IMR-90 (cell line): Measurements from ENCODE around the gene SLC16A4. TPM values are rescaled to one million over a fixed set of nuclear protein-coding genes. Genes with fewer than 3 reads are reported as not detected.

Experiments
- ATAC-seq: fragments of 200-7000 bp; cut with Tn5 transposase; 2 replicates; pipeline ENCODE4 v1.9.1; 2020; ENCODE audit warnings: low read depth, mild to moderate bottlenecking, moderate library complexity
- BruUV-seq: library from RNA; stranded (reverse); fragments of 400-500 nt; replicated peaks from 2 replicates; lab custom pipeline; 2021; lab: Mats Ljungman, UMichigan
- CTCF ChIA-PET: fragments of 300-600 bp; formaldehyde crosslinking; extraction: SDS; loops from one replicate; lab custom pipeline; 2021; ENCODE audit warnings: antibody characterized with exemption; lab: Yijun Ruan, JAX
- POLR2A ChIA-PET: fragments of 300-600 bp; sonication (Branson Sonifier 250); formaldehyde crosslinking; loops from one replicate; lab custom pipeline; 2022; ENCODE audit warnings: antibody characterized with exemption; ENCODE audit not compliant: unreplicated experiment; lab: Charles Lee
- DNase-seq: peaks from one replicate; pipeline ENCODE4 v3.0.0; 2013
- H2AFZ ChIP-seq: replicated peaks from 2 replicates; pipeline ENCODE3; 2013; ENCODE audit warnings: low read length, mild to moderate bottlenecking; ENCODE audit not compliant: poor library complexity
- H2AK5ac ChIP-seq: 2 replicates; pipeline ENCODE4 v1.6.1; 2013; ENCODE audit warnings: low read depth, low read length, inconsistent platforms
- H2AK9ac ChIP-seq: replicated peaks from 2 replicates; pipeline ENCODE3; 2013; ENCODE audit warnings: mild to moderate bottlenecking, low read depth, low read length, moderate library complexity; ENCODE audit not compliant: poor library complexity
- H2BK120ac ChIP-seq: 2 replicates; pipeline ENCODE4 v1.6.1; 2013; ENCODE audit warnings: low read depth, low read length, inconsistent platforms
- H2BK15ac ChIP-seq: 3 replicates; pipeline ENCODE4 v1.6.1; 2013; ENCODE audit warnings: low read depth, low read length, inconsistent platforms
- H2BK20ac ChIP-seq: 2 replicates; pipeline ENCODE4 v1.6.1; 2013; ENCODE audit warnings: low read depth, mild to moderate bottlenecking, inconsistent platforms, low read length, moderate library complexity
- H2BK5ac ChIP-seq: 2 replicates; pipeline ENCODE4 v1.6.1; 2013; ENCODE audit warnings: mild to moderate bottlenecking, low read depth, low read length, inconsistent platforms; ENCODE audit not compliant: poor library complexity, severe bottlenecking
- H3K14ac ChIP-seq: replicated peaks from 2 replicates; pipeline ENCODE4 v1.6.1; 2013; ENCODE audit warnings: low read depth, low read length, inconsistent platforms
- H3K18ac ChIP-seq: 2 replicates; pipeline ENCODE4 v1.6.1; 2013; ENCODE audit warnings: low read depth, low read length, control low read depth
- H3K23ac ChIP-seq: 2 replicates; pipeline ENCODE4 v1.6.1; 2013; ENCODE audit warnings: low read depth, low read length, inconsistent platforms
- H3K27ac ChIP-seq: 2 replicates; pipeline ENCODE4 v1.5.1; 2013; ENCODE audit warnings: mild to moderate bottlenecking, control low read depth, low read length; ENCODE audit not compliant: insufficient read depth
- H3K27me3 ChIP-seq: 2 replicates; pipeline ENCODE4 v1.6.1; 2013; ENCODE audit warnings: low read length; ENCODE audit not compliant: control insufficient read depth, insufficient read depth
- H3K36me3 ChIP-seq: 2 replicates; pipeline ENCODE4 v1.6.1; 2013; ENCODE audit warnings: low read length, mixed read lengths; ENCODE audit not compliant: control insufficient read depth, insufficient read depth
- H3K4ac ChIP-seq: 2 replicates; pipeline ENCODE4 v1.6.1; 2013; ENCODE audit warnings: low read depth, low read length, inconsistent platforms
- H3K4me1 ChIP-seq: 2 replicates; pipeline ENCODE4 v1.6.1; 2013; ENCODE audit warnings: low read length, mixed read lengths; ENCODE audit not compliant: control insufficient read depth, insufficient read depth
- H3K4me2 ChIP-seq: 2 replicates; pipeline ENCODE4 v1.6.1; 2013; ENCODE audit warnings: low read depth, mild to moderate bottlenecking, control low read depth, low read length, moderate library complexity
- H3K4me3 ChIP-seq: 2 replicates; pipeline ENCODE4 v1.5.1; 2013; ENCODE audit warnings: low read depth, mild to moderate bottlenecking, control low read depth, low read length, moderate library complexity; ENCODE audit not compliant: insufficient read depth
- H3K56ac ChIP-seq: 2 replicates; pipeline ENCODE4 v1.6.1; 2013; ENCODE audit warnings: low read length, inconsistent platforms; ENCODE audit not compliant: insufficient read depth; ENCODE audit errors: extremely low read depth
- H3K79me1 ChIP-seq, 2 experiments: 2 replicates each; pipeline ENCODE4 v1.6.1; 2013; ENCODE audit warnings: low read length in 2 of 2, inconsistent platforms in 1 of 2, low read depth in 1 of 2
- H3K9ac ChIP-seq: 2 replicates; pipeline ENCODE4 v1.6.1; 2013; ENCODE audit warnings: low read depth, low read length, control low read depth
- H3K9me1 ChIP-seq: 2 replicates; pipeline ENCODE4 v1.6.1; 2013; ENCODE audit warnings: low read length, inconsistent platforms; ENCODE audit not compliant: insufficient read depth
- H3K9me3 ChIP-seq: 2 replicates; pipeline ENCODE4 v1.6.1; 2013; ENCODE audit warnings: low read length; ENCODE audit not compliant: control insufficient read depth, insufficient read depth
- H4K20me1 ChIP-seq: 2 replicates; pipeline ENCODE4 v1.6.1; 2013; ENCODE audit warnings: low read length, inconsistent platforms; ENCODE audit not compliant: insufficient read depth
- H4K5ac ChIP-seq: 2 replicates; pipeline ENCODE4 v1.6.1; 2013; ENCODE audit warnings: mild to moderate bottlenecking, low read depth, low read length, control low read depth
- H4K8ac ChIP-seq, 2 experiments: 2 replicates each; pipeline ENCODE4 v1.6.1; 2013; ENCODE audit warnings: low read depth in 2 of 2, low read length in 2 of 2, control low read depth in 1 of 2, inconsistent platforms in 1 of 2
- H4K91ac ChIP-seq: 2 replicates; pipeline ENCODE4 v1.6.1; 2013; ENCODE audit warnings: low read depth, low read length, inconsistent platforms; ENCODE audit not compliant: insufficient read depth
- BHLHE40 ChIP-seq: fragments of 150-350 bp; IDR thresholded peaks from 2 replicates; pipeline ENCODE4 v1.6.1; 2016; ENCODE audit warnings: mild to moderate bottlenecking, low read depth, low read length
- CEBPB ChIP-seq: IDR thresholded peaks from 2 replicates; pipeline ENCODE4 v1.6.1; 2012; ENCODE audit warnings: low read depth, low read length, improper control_type of control experiment
- CHD1 ChIP-seq: IDR thresholded peaks from 2 replicates; pipeline ENCODE4 v1.6.1; 2012; ENCODE audit warnings: low read depth, low read length, improper control_type of control experiment
- CTCF ChIP-seq: conservative IDR thresholded peaks from 2 replicates; pipeline ENCODE4 v1.5.1; 2012; ENCODE audit warnings: mild to moderate bottlenecking, low read depth, low read length, improper control_type of control experiment
- FOS ChIP-seq: fragments of 150-350 bp; IDR thresholded peaks from 2 replicates; pipeline ENCODE4 v1.6.1; 2016; ENCODE audit warnings: low read depth, low read length
- MAFK ChIP-seq: IDR thresholded peaks from 2 replicates; pipeline ENCODE4 v1.6.1; 2012; ENCODE audit warnings: low read depth, low read length, improper control_type of control experiment
- MAZ ChIP-seq: IDR thresholded peaks from 2 replicates; pipeline ENCODE4 v1.6.1; 2012; ENCODE audit warnings: low read depth, mild to moderate bottlenecking, low read length, improper control_type of control experiment, moderate library complexity, borderline replicate concordance
- MXI1 ChIP-seq: IDR thresholded peaks from 2 replicates; pipeline ENCODE4 v1.6.1; 2012; ENCODE audit warnings: low read depth, mild to moderate bottlenecking, low read length, moderate library complexity, borderline replicate concordance
- NFE2L2 ChIP-seq: fragments of 150-350 bp; IDR thresholded peaks from 2 replicates; pipeline ENCODE4 v1.6.1; 2016; ENCODE audit warnings: low read depth, mild to moderate bottlenecking, low read length
- POLR2A ChIP-seq: IDR thresholded peaks from 2 replicates; pipeline ENCODE4 v1.6.1; 2012; ENCODE audit warnings: mild to moderate bottlenecking, low read depth, low read length
- RAD21 ChIP-seq: IDR thresholded peaks from 2 replicates; pipeline ENCODE4 v1.6.1; 2012; ENCODE audit warnings: low read length, improper control_type of control experiment
- RCOR1 ChIP-seq: IDR thresholded peaks from 2 replicates; pipeline ENCODE4 v1.6.1; 2012; ENCODE audit warnings: mild to moderate bottlenecking, low read length, improper control_type of control experiment; ENCODE audit not compliant: insufficient replicate concordance
- RFX5 ChIP-seq: IDR thresholded peaks from 2 replicates; pipeline ENCODE4 v1.8.0; 2012; ENCODE audit warnings: low read depth, mild to moderate bottlenecking, low read length, moderate library complexity
- SMC3 ChIP-seq: fragments of 150-350 bp; IDR thresholded peaks from 2 replicates; pipeline ENCODE4 v1.6.1; 2016; ENCODE audit warnings: low read depth, mild to moderate bottlenecking, antibody characterized with exemption, low read length, moderate library complexity
- WGBS, 2 experiments: methylation state at CpG; one replicate each; pipeline versions ENCODE4 v1.1.5 to v1.1.7; 2013; ENCODE audit warnings: missing lambda C conversion rate in 2 of 2; ENCODE audit not compliant: insufficient read length in 1 of 2; ENCODE audit errors: extremely low coverage in 2 of 2; 5-methylcytosine and 5-hydroxymethylcytosine counted together
- dilution Hi-C: fragments of 300-500 bp; cut with HindIII; formaldehyde crosslinking; loops from one replicate; pipeline ENCODE4 v1.14.3; 2018; ENCODE audit warnings: low sequenced_read_pairs; ENCODE audit not compliant: unreplicated experiment
- in situ Hi-C: fragments of 300-500 bp; cut with MboI; formaldehyde crosslinking; loops from 3 replicates; pipeline ENCODE4 v1.14.3; 2019; ENCODE audit warnings: low sequenced_read_pairs, inconsistent platforms, mixed read lengths
- intact Hi-C: fragments of 100-400 bp; cut with micrococcal nuclease; formaldehyde crosslinking; loops from 2 replicates; pipeline ENCODE4 v1.10.0; 2022
- polyA plus RNA-seq, 3 experiments: library from polyadenylated mRNA; depleted of rRNA; stranded (reverse); fragments of >200 nt; gene quantifications; 2 replicates each; pipeline ENCODE4 v1.2.3, GENCODE V29; 2012; ENCODE audit warnings: low replicate concordance in 1 of 3
- total RNA-seq: library from RNA; depleted of rRNA; stranded (reverse); fragments of >200 nt; gene quantifications from 2 replicates; pipeline ENCODE4 v1.2.3, GENCODE V29; 2012
- TF ChIP-seq, protein P1 (sequence below): fragments of 150-350 bp; IDR thresholded peaks from 2 replicates; pipeline ENCODE4 v1.6.1; 2016; ENCODE audit warnings: low read depth, mild to moderate bottlenecking, low read length, moderate library complexity, borderline replicate concordance
- TF ChIP-seq, protein P2 (sequence below): fragments of 150-350 bp; IDR thresholded peaks from 2 replicates; pipeline ENCODE4 v1.6.1; 2017; ENCODE audit warnings: mild to moderate bottlenecking, antibody characterized with exemption, low read length, low read depth

The SLC16A4 gene
- total and polyA plus RNA-seq, 2 of the 4 experiments (the other 2 are of a cell fraction): 27.7 to 65.2 TPM

- H2AK5ac ChIP-seq: no peak overlapping the region
- H3K4me1 ChIP-seq: peaks cover 2% of the 10 kb centered on the region; the same call in 1 of the 2 replicates
- H2BK15ac ChIP-seq: no peak overlapping the region
- no peaks in the 10 kb centered on the region for H3K9me3 ChIP-seq
- no peak overlapping the region for H2BK20ac ChIP-seq
- no peak overlapping the region for H3K27ac ChIP-seq
- H3K27me3 ChIP-seq: no peaks in the 10 kb centered on the region
- H3K23ac ChIP-seq: no peak overlapping the region
- peaks cover 29% of the 10 kb centered on the region for H3K36me3 ChIP-seq
- POLR2A ChIA-PET: interaction anchor here (0.7 kb wide), 1 partner anchor 11 kb away, joined by 6 read pairs; no protein-coding TSS in a partner anchor
- dilution Hi-C loops (no loop called here), in situ Hi-C loops (loop anchor here (5.0 kb wide), 1 partner anchor 62 kb away; no protein-coding TSS in a partner anchor), intact Hi-C loops (no loop called here)
- H3K56ac ChIP-seq: no peak overlapping the region
- no peak overlapping the region for H3K18ac ChIP-seq
- H4K20me1 ChIP-seq: 0 out of 2 replicates have a peak, but pooled peaks cover 3% of the 10 kb centered on the region
- H2BK120ac ChIP-seq: no peak overlapping the region
- no peaks in the 10 kb centered on the region for H3K9me1 ChIP-seq
- H2AFZ ChIP-seq: no peak overlapping the region
- H4K5ac ChIP-seq: no peak overlapping the region
- H3K4me2 ChIP-seq: no peak overlapping the region
- no peak overlapping the region for H4K8ac ChIP-seq
- DNase-seq: no peak
- no peak overlapping the region for H3K14ac ChIP-seq
- 100% methylated on average over 1 of the region's 4 CpGs; no CpG with 5 or more reads in 1 of the 2 experiments for WGBS, 2 experiments
- ATAC-seq: no peak
- no TSS peak for BruUV-seq
- no peak overlapping the region for H2BK5ac ChIP-seq
- no peak overlapping the region for H3K9ac ChIP-seq
- no peak overlapping the region for H3K4me3 ChIP-seq
- CTCF ChIA-PET: no interaction called here
- no peak overlapping the region for H2AK9ac ChIP-seq
- H3K4ac ChIP-seq: no peak overlapping the region
- peaks cover 11 to 34% of the 10 kb centered on the region in 2 experiments for H3K79me1 ChIP-seq
- H4K91ac ChIP-seq: no peak overlapping the region
- TF ChIP-seq RAD21 (no peak), NFE2L2 (no peak), CHD1 (no peak), CEBPB (no peak), BHLHE40 (no peak), RFX5 (no peak), POLR2A (no peak), MAZ (no peak), FOS (no peak), MXI1 (no peak), SMC3 (no peak), RCOR1 (no peak), CTCF (no peak), MAFK (no peak)
- TF ChIP-seq, protein P1, sequence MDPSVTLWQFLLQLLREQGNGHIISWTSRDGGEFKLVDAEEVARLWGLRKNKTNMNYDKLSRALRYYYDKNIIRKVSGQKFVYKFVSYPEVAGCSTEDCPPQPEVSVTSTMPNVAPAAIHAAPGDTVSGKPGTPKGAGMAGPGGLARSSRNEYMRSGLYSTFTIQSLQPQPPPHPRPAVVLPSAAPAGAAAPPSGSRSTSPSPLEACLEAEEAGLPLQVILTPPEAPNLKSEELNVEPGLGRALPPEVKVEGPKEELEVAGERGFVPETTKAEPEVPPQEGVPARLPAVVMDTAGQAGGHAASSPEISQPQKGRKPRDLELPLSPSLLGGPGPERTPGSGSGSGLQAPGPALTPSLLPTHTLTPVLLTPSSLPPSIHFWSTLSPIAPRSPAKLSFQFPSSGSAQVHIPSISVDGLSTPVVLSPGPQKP: no peak
- TF ChIP-seq, protein P2, sequence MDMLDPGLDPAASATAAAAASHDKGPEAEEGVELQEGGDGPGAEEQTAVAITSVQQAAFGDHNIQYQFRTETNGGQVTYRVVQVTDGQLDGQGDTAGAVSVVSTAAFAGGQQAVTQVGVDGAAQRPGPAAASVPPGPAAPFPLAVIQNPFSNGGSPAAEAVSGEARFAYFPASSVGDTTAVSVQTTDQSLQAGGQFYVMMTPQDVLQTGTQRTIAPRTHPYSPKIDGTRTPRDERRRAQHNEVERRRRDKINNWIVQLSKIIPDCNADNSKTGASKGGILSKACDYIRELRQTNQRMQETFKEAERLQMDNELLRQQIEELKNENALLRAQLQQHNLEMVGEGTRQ: no peak
These were observed 13.6 kb upstream of the SLC16A4 start for GRCh38 chr1:110404401-110404800.
